WTC11 (cell line): ENCODE data around the gene PAIP2B. TPM values are rescaled to one million over a fixed set of nuclear protein-coding genes. Genes with fewer than 3 reads are reported as not detected.

Experiments
- ATAC-seq: fragments of 200-7000 bp; cut with Tn5 transposase; 2 replicates; pipeline ENCODE4 v1.10.0; 2021; ENCODE audit warnings: mild to moderate bottlenecking, moderate library complexity
- CTCF ChIA-PET: fragments of 300-600 bp; sonication (Branson Sonifier 250); formaldehyde crosslinking; loops from one replicate; lab custom pipeline; 2021; ENCODE audit warnings: antibody characterized with exemption; lab: Charles Lee
- POLR2A ChIA-PET: fragments of 350-600 bp; sonication (Branson Sonifier 250); formaldehyde crosslinking; loops from one replicate; lab custom pipeline; 2021; ENCODE audit warnings: antibody characterized with exemption; lab: Charles Lee
- DNase-seq: peaks from one replicate; pipeline ENCODE4 v3.0.0; 2021; ENCODE audit warnings: low spot score
- H3K27ac Mint-ChIP-seq: 2 replicates; pipeline ENCODE4 v1.8.0; 2021; ENCODE audit warnings: mixed read lengths
- H3K27me3 Mint-ChIP-seq: 2 replicates; pipeline ENCODE4 v1.8.0; 2021; ENCODE audit warnings: low read depth, mild to moderate bottlenecking, moderate library complexity, mixed read lengths
- H3K36me3 Mint-ChIP-seq: 2 replicates; pipeline ENCODE4 v1.8.0; 2021; ENCODE audit warnings: mixed read lengths
- H3K4me1 Mint-ChIP-seq: 2 replicates; pipeline ENCODE4 v1.8.0; 2022; ENCODE audit warnings: mixed read lengths
- H3K4me3 Mint-ChIP-seq: 2 replicates; pipeline ENCODE4 v1.8.0; 2021; ENCODE audit warnings: mild to moderate bottlenecking, moderate library complexity, mixed read lengths
- H3K9me3 Mint-ChIP-seq: 2 replicates; pipeline ENCODE4 v1.8.0; 2021; ENCODE audit warnings: mixed read lengths
- HMGA2 ChIP-seq: fragments of 250-450 bp; sonication (Bioruptor Pico); IDR thresholded peaks from 2 replicates; pipeline ENCODE4 v1.4.0; 2021; ENCODE audit warnings: mild to moderate bottlenecking, moderate library complexity
- KAT7 ChIP-seq: sonication (generic); formaldehyde crosslinking; IDR thresholded peaks from 2 replicates; pipeline ENCODE4 v1.8.1; 2023; ENCODE audit warnings: missing genetic modification reagents, mild to moderate bottlenecking, borderline replicate concordance
- MYBL2 ChIP-seq: sonication (generic); formaldehyde crosslinking; IDR thresholded peaks from 2 replicates; pipeline ENCODE4 v1.8.1; 2023; ENCODE audit warnings: mild to moderate bottlenecking, moderate library complexity, missing genetic modification reagents
- NFATC4 ChIP-seq: fragments of 250-450 bp; sonication (Bioruptor Pico); IDR thresholded peaks from 2 replicates; pipeline ENCODE4 v1.9.0; 2021; ENCODE audit warnings: mild to moderate bottlenecking
- RORB ChIP-seq: fragments of 250-450 bp; sonication (Bioruptor Pico); IDR thresholded peaks from 2 replicates; pipeline ENCODE4 v1.9.0; 2021; ENCODE audit warnings: mild to moderate bottlenecking
- SOX15 ChIP-seq: fragments of 250-450 bp; sonication (Bioruptor Pico); IDR thresholded peaks from 2 replicates; pipeline ENCODE4 v1.9.0; 2021; ENCODE audit warnings: mild to moderate bottlenecking
- ZNF263 ChIP-seq: sonication (generic); formaldehyde crosslinking; IDR thresholded peaks from 2 replicates; pipeline ENCODE4 v1.8.1; 2022; ENCODE audit warnings: low read depth, mild to moderate bottlenecking, moderate library complexity, missing genetic modification reagents
- ZNF423 ChIP-seq: fragments of 250-450 bp; sonication (Bioruptor Pico); IDR thresholded peaks from 2 replicates; pipeline ENCODE4 v2.1.2; 2022; ENCODE audit warnings: mild to moderate bottlenecking, moderate library complexity
- total RNA-seq: library from RNA; stranded (reverse); gene quantifications from 3 replicates; pipeline ENCODE4 v1.2.3, GENCODE V29; 2021
- TF ChIP-seq, protein P1 (sequence below): sonication (generic); formaldehyde crosslinking; conservative IDR thresholded peaks from 2 replicates; pipeline ENCODE4 v1.8.1; 2022; ENCODE audit warnings: mild to moderate bottlenecking, missing genetic modification reagents
- TF ChIP-seq, protein P2 (sequence below): fragments of 250-450 bp; sonication (Bioruptor Pico); IDR thresholded peaks from 2 replicates; pipeline ENCODE4 v1.9.0; 2021; ENCODE audit warnings: mild to moderate bottlenecking
- TF ChIP-seq, protein P3 (sequence below): sonication (generic); formaldehyde crosslinking; IDR thresholded peaks from 2 replicates; pipeline ENCODE4 v1.8.1; 2023; ENCODE audit warnings: mild to moderate bottlenecking, moderate library complexity, missing genetic modification reagents
- TF ChIP-seq, protein P4 (sequence below): sonication (generic); formaldehyde crosslinking; IDR thresholded peaks from 2 replicates; pipeline ENCODE4 v1.8.1; 2023; ENCODE audit warnings: mild to moderate bottlenecking, missing genetic modification reagents, moderate library complexity
- TF ChIP-seq, protein P5 (sequence below): sonication (generic); formaldehyde crosslinking; IDR thresholded peaks from 2 replicates; pipeline ENCODE4 v1.8.0; 2022; ENCODE audit warnings: mild to moderate bottlenecking, missing genetic modification reagents
- TF ChIP-seq, protein P6 (sequence below): fragments of 250-450 bp; sonication (Bioruptor Pico); conservative IDR thresholded peaks from 2 replicates; pipeline ENCODE4 v1.9.0; 2021; ENCODE audit warnings: mild to moderate bottlenecking
- TF ChIP-seq, protein P7 (sequence below): fragments of 250-450 bp; sonication (Bioruptor Pico); IDR thresholded peaks from 2 replicates; pipeline ENCODE4 v1.9.0; 2021; ENCODE audit warnings: mild to moderate bottlenecking, borderline replicate concordance
- TF ChIP-seq, protein P8 (sequence below): sonication (generic); formaldehyde crosslinking; IDR thresholded peaks from 2 replicates; pipeline ENCODE4 v1.8.0; 2022; ENCODE audit warnings: mild to moderate bottlenecking, missing genetic modification reagents
- TF ChIP-seq, protein P9 (sequence below): sonication (generic); formaldehyde crosslinking; IDR thresholded peaks from 2 replicates; pipeline ENCODE4 v1.8.1; 2023; ENCODE audit warnings: mild to moderate bottlenecking, missing genetic modification reagents, borderline replicate concordance

PAIP2B gene
- total RNA-seq, 1 experiment from 2014 or later = 19.3 TPM

DNA sequence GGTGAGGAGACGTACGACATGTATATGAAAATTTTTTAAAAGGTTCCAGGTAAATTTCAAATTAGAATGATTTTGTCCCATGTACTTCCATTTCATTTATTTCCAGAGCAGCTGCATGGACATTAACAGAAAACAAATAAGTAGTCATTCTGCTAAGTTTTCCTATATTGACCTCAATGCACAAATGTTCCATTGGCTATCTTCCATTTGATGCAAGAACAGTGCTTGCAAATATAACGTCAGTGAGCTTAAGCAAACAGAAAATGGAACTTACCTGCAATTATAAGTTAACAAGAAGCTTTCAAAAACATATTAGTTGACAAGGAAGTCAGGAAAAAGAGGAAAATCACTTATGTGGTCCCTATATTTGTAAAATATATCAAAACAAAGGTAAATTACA lies 16.6 kb downstream of the PAIP2B start:
- Mint-ChIP-seq H3K9me3 (peaks cover 3% of the 10 kb centered on the region; the same call in 1 of the 2 replicates), H3K4me1 (peaks cover 3% of the 10 kb centered on the region; the same call in 1 of the 2 replicates), H3K27me3 (no peaks in the 10 kb centered on the region), H3K4me3 (no peak overlapping the region), H3K27ac (no peak overlapping the region), H3K36me3 (no peaks in the 10 kb centered on the region)
- ChIA-PET CTCF (no interaction called here), POLR2A (no interaction called here)
- no peak for TF ChIP-seq NFATC4 (CRISPR knock-in tag)
- no peak for TF ChIP-seq MYBL2 (CRISPR knock-in tag)
- TF ChIP-seq HMGA2 (CRISPR knock-in tag) = no peak
- TF ChIP-seq, protein P1, sequence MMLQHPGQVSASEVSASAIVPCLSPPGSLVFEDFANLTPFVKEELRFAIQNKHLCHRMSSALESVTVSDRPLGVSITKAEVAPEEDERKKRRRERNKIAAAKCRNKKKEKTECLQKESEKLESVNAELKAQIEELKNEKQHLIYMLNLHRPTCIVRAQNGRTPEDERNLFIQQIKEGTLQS = no peak
- DNase-seq = no peak
- no peak for ATAC-seq

DNA sequence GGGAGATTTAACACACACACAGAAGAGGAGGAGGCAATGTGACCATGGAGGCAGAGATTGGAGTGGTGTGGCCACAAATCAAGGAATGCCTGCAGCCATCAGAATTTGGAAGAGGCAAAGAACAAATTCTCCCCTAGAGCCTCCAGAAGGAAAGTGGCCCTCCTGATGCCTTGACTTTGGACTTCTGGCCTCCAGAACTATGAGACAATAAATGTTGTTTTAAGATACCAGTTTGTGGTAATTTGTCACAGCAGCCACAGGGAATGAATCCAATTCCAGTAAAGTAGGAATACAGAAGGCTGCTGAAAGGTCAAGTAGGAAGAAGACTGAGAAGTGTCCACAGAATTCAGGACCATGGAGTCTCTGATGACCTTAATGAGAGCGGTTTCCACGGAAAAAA lies 18.1 kb downstream of the PAIP2B start:
- CTCF ChIA-PET = no interaction called here
- TF ChIP-seq, protein P2, sequence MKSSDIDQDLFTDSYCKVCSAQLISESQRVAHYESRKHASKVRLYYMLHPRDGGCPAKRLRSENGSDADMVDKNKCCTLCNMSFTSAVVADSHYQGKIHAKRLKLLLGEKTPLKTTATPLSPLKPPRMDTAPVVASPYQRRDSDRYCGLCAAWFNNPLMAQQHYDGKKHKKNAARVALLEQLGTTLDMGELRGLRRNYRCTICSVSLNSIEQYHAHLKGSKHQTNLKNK (CRISPR knock-in tag) = no peak
- TF ChIP-seq SOX15 (no peak), ZNF423 (no peak), RORB (CRISPR knock-in tag) (no peak), ZNF263 (CRISPR knock-in tag) (no peak), KAT7 (CRISPR knock-in tag) (no peak)
- TF ChIP-seq, protein P3, sequence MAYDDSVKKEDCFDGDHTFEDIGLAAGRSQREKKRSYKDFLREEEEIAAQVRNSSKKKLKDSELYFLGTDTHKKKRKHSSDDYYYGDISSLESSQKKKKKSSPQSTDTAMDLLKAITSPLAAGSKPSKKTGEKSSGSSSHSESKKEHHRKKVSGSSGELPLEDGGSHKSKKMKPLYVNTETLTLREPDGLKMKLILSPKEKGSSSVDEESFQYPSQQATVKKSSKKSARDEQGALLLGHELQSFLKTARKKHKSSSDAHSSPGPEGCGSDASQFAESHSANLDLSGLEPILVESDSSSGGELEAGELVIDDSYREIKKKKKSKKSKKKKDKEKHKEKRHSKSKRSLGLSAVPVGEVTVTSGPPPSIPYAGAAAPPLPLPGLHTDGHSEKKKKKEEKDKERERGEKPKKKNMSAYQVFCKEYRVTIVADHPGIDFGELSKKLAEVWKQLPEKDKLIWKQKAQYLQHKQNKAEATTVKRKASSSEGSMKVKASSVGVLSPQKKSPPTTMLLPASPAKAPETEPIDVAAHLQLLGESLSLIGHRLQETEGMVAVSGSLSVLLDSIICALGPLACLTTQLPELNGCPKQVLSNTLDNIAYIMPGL (CRISPR knock-in tag) = no peak
- TF ChIP-seq, protein P4, sequence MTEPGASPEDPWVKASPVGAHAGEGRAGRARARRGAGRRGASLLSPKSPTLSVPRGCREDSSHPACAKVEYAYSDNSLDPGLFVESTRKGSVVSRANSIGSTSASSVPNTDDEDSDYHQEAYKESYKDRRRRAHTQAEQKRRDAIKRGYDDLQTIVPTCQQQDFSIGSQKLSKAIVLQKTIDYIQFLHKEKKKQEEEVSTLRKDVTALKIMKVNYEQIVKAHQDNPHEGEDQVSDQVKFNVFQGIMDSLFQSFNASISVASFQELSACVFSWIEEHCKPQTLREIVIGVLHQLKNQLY (CRISPR knock-in tag) = no peak
- TF ChIP-seq, protein P5, sequence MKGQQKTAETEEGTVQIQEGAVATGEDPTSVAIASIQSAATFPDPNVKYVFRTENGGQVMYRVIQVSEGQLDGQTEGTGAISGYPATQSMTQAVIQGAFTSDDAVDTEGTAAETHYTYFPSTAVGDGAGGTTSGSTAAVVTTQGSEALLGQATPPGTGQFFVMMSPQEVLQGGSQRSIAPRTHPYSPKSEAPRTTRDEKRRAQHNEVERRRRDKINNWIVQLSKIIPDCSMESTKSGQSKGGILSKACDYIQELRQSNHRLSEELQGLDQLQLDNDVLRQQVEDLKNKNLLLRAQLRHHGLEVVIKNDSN (CRISPR knock-in tag) = no peak
- TF ChIP-seq, protein P6, sequence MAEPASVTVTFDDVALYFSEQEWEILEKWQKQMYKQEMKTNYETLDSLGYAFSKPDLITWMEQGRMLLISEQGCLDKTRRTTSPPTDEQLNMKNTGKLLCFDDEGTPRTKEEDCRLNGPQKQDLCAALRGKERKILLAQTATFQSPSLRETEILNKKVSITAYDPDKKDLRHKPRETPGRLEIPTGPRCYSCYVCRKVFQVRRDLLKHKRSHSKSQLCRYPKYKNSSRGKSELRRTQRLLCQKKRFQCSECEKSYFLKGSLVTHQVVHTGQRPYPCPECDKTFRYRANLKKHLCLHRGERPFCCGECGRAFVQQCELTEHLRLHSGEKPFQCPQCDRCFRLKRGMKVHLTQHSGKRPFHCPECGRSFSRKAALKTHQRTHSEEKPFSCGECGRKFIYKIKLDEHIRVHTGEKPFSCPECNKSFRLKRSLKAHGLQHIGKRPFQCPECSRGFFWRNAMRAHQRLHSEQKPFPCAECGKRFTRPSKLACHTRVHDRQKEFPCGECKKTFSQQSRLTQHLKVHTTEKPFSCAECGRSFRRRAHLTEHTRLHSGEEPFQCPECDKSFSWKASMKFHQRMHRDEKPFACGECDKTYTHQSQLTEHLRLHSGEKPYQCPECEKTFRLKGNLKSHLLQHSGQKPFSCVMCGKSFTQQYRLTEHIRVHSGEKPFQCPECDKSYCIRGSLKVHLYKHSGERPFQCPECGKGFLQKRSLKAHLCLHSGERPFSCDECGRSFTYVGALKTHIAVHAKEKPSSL (CRISPR knock-in tag) = no peak
- TF ChIP-seq, protein P7, sequence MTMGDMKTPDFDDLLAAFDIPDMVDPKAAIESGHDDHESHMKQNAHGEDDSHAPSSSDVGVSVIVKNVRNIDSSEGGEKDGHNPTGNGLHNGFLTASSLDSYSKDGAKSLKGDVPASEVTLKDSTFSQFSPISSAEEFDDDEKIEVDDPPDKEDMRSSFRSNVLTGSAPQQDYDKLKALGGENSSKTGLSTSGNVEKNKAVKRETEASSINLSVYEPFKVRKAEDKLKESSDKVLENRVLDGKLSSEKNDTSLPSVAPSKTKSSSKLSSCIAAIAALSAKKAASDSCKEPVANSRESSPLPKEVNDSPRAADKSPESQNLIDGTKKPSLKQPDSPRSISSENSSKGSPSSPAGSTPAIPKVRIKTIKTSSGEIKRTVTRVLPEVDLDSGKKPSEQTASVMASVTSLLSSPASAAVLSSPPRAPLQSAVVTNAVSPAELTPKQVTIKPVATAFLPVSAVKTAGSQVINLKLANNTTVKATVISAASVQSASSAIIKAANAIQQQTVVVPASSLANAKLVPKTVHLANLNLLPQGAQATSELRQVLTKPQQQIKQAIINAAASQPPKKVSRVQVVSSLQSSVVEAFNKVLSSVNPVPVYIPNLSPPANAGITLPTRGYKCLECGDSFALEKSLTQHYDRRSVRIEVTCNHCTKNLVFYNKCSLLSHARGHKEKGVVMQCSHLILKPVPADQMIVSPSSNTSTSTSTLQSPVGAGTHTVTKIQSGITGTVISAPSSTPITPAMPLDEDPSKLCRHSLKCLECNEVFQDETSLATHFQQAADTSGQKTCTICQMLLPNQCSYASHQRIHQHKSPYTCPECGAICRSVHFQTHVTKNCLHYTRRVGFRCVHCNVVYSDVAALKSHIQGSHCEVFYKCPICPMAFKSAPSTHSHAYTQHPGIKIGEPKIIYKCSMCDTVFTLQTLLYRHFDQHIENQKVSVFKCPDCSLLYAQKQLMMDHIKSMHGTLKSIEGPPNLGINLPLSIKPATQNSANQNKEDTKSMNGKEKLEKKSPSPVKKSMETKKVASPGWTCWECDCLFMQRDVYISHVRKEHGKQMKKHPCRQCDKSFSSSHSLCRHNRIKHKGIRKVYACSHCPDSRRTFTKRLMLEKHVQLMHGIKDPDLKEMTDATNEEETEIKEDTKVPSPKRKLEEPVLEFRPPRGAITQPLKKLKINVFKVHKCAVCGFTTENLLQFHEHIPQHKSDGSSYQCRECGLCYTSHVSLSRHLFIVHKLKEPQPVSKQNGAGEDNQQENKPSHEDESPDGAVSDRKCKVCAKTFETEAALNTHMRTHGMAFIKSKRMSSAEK = no peak
- TF ChIP-seq, protein P8, sequence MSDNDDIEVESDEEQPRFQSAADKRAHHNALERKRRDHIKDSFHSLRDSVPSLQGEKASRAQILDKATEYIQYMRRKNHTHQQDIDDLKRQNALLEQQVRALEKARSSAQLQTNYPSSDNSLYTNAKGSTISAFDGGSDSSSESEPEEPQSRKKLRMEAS (CRISPR knock-in tag) = no peak
- TF ChIP-seq, protein P9, sequence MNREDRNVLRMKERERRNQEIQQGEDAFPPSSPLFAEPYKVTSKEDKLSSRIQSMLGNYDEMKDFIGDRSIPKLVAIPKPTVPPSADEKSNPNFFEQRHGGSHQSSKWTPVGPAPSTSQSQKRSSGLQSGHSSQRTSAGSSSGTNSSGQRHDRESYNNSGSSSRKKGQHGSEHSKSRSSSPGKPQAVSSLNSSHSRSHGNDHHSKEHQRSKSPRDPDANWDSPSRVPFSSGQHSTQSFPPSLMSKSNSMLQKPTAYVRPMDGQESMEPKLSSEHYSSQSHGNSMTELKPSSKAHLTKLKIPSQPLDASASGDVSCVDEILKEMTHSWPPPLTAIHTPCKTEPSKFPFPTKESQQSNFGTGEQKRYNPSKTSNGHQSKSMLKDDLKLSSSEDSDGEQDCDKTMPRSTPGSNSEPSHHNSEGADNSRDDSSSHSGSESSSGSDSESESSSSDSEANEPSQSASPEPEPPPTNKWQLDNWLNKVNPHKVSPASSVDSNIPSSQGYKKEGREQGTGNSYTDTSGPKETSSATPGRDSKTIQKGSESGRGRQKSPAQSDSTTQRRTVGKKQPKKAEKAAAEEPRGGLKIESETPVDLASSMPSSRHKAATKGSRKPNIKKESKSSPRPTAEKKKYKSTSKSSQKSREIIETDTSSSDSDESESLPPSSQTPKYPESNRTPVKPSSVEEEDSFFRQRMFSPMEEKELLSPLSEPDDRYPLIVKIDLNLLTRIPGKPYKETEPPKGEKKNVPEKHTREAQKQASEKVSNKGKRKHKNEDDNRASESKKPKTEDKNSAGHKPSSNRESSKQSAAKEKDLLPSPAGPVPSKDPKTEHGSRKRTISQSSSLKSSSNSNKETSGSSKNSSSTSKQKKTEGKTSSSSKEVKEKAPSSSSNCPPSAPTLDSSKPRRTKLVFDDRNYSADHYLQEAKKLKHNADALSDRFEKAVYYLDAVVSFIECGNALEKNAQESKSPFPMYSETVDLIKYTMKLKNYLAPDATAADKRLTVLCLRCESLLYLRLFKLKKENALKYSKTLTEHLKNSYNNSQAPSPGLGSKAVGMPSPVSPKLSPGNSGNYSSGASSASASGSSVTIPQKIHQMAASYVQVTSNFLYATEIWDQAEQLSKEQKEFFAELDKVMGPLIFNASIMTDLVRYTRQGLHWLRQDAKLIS = no peak
- Mint-ChIP-seq H3K27me3 (no peaks in the 10 kb centered on the region), H3K4me1 (peaks cover 3% of the 10 kb centered on the region; the same call in 1 of the 2 replicates), H3K27ac (no peak overlapping the region), H3K36me3 (no peaks in the 10 kb centered on the region), H3K9me3 (peaks cover 3% of the 10 kb centered on the region; the same call in 1 of the 2 replicates), H3K4me3 (no peak overlapping the region)
- POLR2A ChIA-PET = no interaction called here
- no peak for ATAC-seq
- DNase-seq = no peak
